H1 (cell line): Measurements from ENCODE around the gene CXCL1. TPM values are rescaled to one million over a fixed set of nuclear protein-coding genes. Genes with fewer than 3 reads are reported as not detected.

ENCODE experiments used
- CTCF ChIA-PET: fragments of 300-600 bp; sonication (Branson Sonifier 250); formaldehyde crosslinking; loops from one replicate; lab custom pipeline; 2021; ENCODE audit not compliant: partially characterized antibody; lab: Charles Lee
- POLR2A ChIA-PET: fragments of 300-600 bp; sonication (Branson Sonifier 250); formaldehyde crosslinking; loops from one replicate; lab custom pipeline; 2021; ENCODE audit warnings: inconsistent platforms; ENCODE audit not compliant: partially characterized antibody; lab: Charles Lee
- DNase-seq, 2 experiments: peaks; one replicate each; pipeline versions ENCODE4 v3.0.0 to v3.0.0-alpha.2; 2010 to 2022; ENCODE audit warnings: low spot score in 2 of 2, low read depth in 1 of 2, mixed read lengths in 1 of 2
- FAIRE-seq: peaks from 2 replicates; lab custom pipeline; 2011; peaks lifted over from hg19 to GRCh38; lab: Jason Lieb, UNC
- H2AFZ ChIP-seq: 2 replicates; pipeline ENCODE4 v1.8.1; 2012; ENCODE audit warnings: low read length, inconsistent platforms
- H2AK5ac ChIP-seq: 2 replicates; pipeline ENCODE4 v1.6.1; 2013; ENCODE audit warnings: low read depth, low read length
- H2BK120ac ChIP-seq: replicated peaks from 2 replicates; pipeline ENCODE3; 2013; ENCODE audit warnings: low read depth, low read length, inconsistent platforms
- H2BK12ac ChIP-seq: 2 replicates; pipeline ENCODE4 v1.6.1; 2013; ENCODE audit warnings: low read depth, low read length
- H2BK15ac ChIP-seq: 2 replicates; pipeline ENCODE4 v1.6.1; 2013; ENCODE audit warnings: low read length
- H2BK20ac ChIP-seq: 2 replicates; pipeline ENCODE4 v1.6.1; 2013; ENCODE audit warnings: low read length
- H2BK5ac ChIP-seq: 2 replicates; pipeline ENCODE4 v1.6.1; 2013; ENCODE audit warnings: low read depth, low read length
- H3K14ac ChIP-seq: 2 replicates; pipeline ENCODE4 v1.6.1; 2013; ENCODE audit warnings: inconsistent platforms; ENCODE audit not compliant: insufficient read length
- H3K18ac ChIP-seq: 2 replicates; pipeline ENCODE4 v1.6.1; 2013; ENCODE audit warnings: low read length; ENCODE audit errors: extremely low read depth
- H3K23ac ChIP-seq: 2 replicates; pipeline ENCODE4 v1.6.1; 2013; ENCODE audit warnings: inconsistent platforms; ENCODE audit not compliant: insufficient read length
- H3K23me2 ChIP-seq: 2 replicates; pipeline ENCODE4 v1.6.1; 2013; ENCODE audit warnings: low read depth, low read length
- H3K27ac ChIP-seq: 2 replicates; pipeline ENCODE4 v1.6.1; 2011; ENCODE audit warnings: low read depth, low read length, inconsistent platforms
- H3K27me3 ChIP-seq, 4 experiments: replicated peaks in 1 of 4; 1 replicate in 1 of 4; 2 replicates in 3 of 4; pipeline versions ENCODE4 v1.6.1 to v1.8.1; 2011 to 2013; ENCODE audit warnings: low read length in 3 of 4, mild to moderate bottlenecking in 3 of 4, inconsistent platforms in 2 of 4, mixed read lengths in 2 of 4, moderate library complexity in 1 of 4; ENCODE audit not compliant: control insufficient read depth in 3 of 4, insufficient read depth in 3 of 4; ENCODE audit errors: extremely low read depth in 1 of 4
- H3K36me3 ChIP-seq, 4 experiments: 2 replicates each; pipeline versions ENCODE4 v1.6.1 to v1.8.1; 2011 to 2013; ENCODE audit warnings: mild to moderate bottlenecking in 4 of 4, low read length in 3 of 4, moderate library complexity in 2 of 4, control low read depth in 1 of 4, inconsistent platforms in 1 of 4; ENCODE audit not compliant: insufficient read depth in 4 of 4, control insufficient read depth in 2 of 4
- H3K4ac ChIP-seq: replicated peaks from 2 replicates; pipeline ENCODE3; 2013; ENCODE audit warnings: low read length, low read depth, mixed read lengths, inconsistent platforms; ENCODE audit not compliant: insufficient read length
- H3K4me1 ChIP-seq, 4 experiments: replicated peaks in 1 of 4; 1 replicate in 1 of 4; 2 replicates in 3 of 4; pipeline versions ENCODE4 v1.6.1 to v1.8.1; 2011 to 2013; ENCODE audit warnings: low read length in 3 of 4, inconsistent platforms in 2 of 4, mixed read lengths in 1 of 4; ENCODE audit not compliant: insufficient read depth in 4 of 4, control insufficient read depth in 3 of 4
- H3K4me2 ChIP-seq, 2 experiments: 2 replicates each; pipeline versions ENCODE4 v1.6.1 to v1.8.1; 2011 to 2013; ENCODE audit warnings: low read depth in 2 of 2, low read length in 2 of 2, control low read depth in 1 of 2, inconsistent platforms in 1 of 2, mild to moderate bottlenecking in 1 of 2; ENCODE audit not compliant: insufficient read depth in 1 of 2
- H3K4me3 ChIP-seq, 4 experiments: fragments of 200-600, 300-600 bp in 1 of 4; sonication (generic), shearing (Covaris generic), sonication (Bioruptor Twin) in 1 of 4; 2 replicates each; pipeline versions ENCODE4 v1.5.1 to v1.8.1; 2011 to 2016; ENCODE audit warnings: low read length in 4 of 4, low read depth in 3 of 4, control low read depth in 2 of 4, inconsistent platforms in 2 of 4, mild to moderate bottlenecking in 2 of 4, mixed read lengths in 1 of 4, moderate library complexity in 1 of 4; ENCODE audit not compliant: insufficient read depth in 2 of 4; ENCODE audit errors: extremely low read depth in 1 of 4
- H3K56ac ChIP-seq: replicated peaks from 2 replicates; pipeline ENCODE3; 2013; ENCODE audit warnings: low read depth, mild to moderate bottlenecking, mixed read lengths, low read length, inconsistent platforms; ENCODE audit not compliant: insufficient read length
- H3K79me1 ChIP-seq: 2 replicates; pipeline ENCODE4 v1.6.1; 2013; ENCODE audit warnings: low read depth, low read length, control low read depth
- H3K79me2 ChIP-seq, 2 experiments: 2 replicates each; pipeline versions ENCODE4 v1.6.1 to v1.8.1; 2012 to 2013; ENCODE audit warnings: low read length in 2 of 2, mild to moderate bottlenecking in 2 of 2, inconsistent platforms in 1 of 2; ENCODE audit not compliant: insufficient read depth in 2 of 2, control insufficient read depth in 1 of 2
- H3K9ac ChIP-seq, 4 experiments: replicated peaks in 1 of 4; 1 replicate in 1 of 4; 2 replicates in 3 of 4; pipeline versions ENCODE4 v1.6.1 to v1.8.1; 2011 to 2013; ENCODE audit warnings: low read depth in 3 of 4, low read length in 3 of 4, control low read depth in 2 of 4, mild to moderate bottlenecking in 2 of 4, moderate library complexity in 2 of 4, inconsistent platforms in 1 of 4; ENCODE audit errors: extremely low read depth in 1 of 4
- H3K9me3 ChIP-seq, 2 experiments: 2 replicates each; pipeline versions ENCODE4 v1.6.1 to v1.8.1; 2012 to 2013; ENCODE audit warnings: mild to moderate bottlenecking in 2 of 2, moderate library complexity in 2 of 2, control low read depth in 1 of 2, inconsistent platforms in 1 of 2, low read depth in 1 of 2, low read length in 1 of 2, mixed read lengths in 1 of 2; ENCODE audit not compliant: insufficient read depth in 2 of 2
- H4K20me1 ChIP-seq, 2 experiments: replicated peaks in 1 of 2; 2 replicates each; pipeline versions ENCODE3 to v1.8.1; 2011 to 2013; ENCODE audit warnings: inconsistent platforms in 2 of 2, low read length in 2 of 2, mild to moderate bottlenecking in 1 of 2; ENCODE audit not compliant: insufficient read depth in 2 of 2, control insufficient read depth in 1 of 2
- H4K5ac ChIP-seq: 2 replicates; pipeline ENCODE4 v1.6.1; 2013; ENCODE audit warnings: low read length, low read depth, mixed read lengths, inconsistent platforms; ENCODE audit not compliant: insufficient read length
- H4K8ac ChIP-seq: 2 replicates; pipeline ENCODE4 v1.8.0; 2013; ENCODE audit warnings: mild to moderate bottlenecking, moderate library complexity, low read length, inconsistent platforms; ENCODE audit not compliant: insufficient read depth; ENCODE audit errors: extremely low read depth
- H4K91ac ChIP-seq: replicated peaks from 2 replicates; pipeline ENCODE3; 2013; ENCODE audit warnings: low read length, mixed read lengths, inconsistent platforms; ENCODE audit not compliant: insufficient read length
- CHD2 ChIP-seq: IDR thresholded peaks from 2 replicates; pipeline ENCODE4 v1.6.1; 2012; ENCODE audit warnings: low read length, improper control_type of control experiment
- HDAC6 ChIP-seq: IDR thresholded peaks from one replicate; pipeline ENCODE4 v1.7.1; 2012; ENCODE audit warnings: low read depth, mild to moderate bottlenecking, inconsistent platforms, low read length, moderate library complexity
- PHF8 ChIP-seq: fragments of 200-600 bp; sonication (generic); conservative IDR thresholded peaks from 2 replicates; pipeline ENCODE4 v1.7.1; 2012; ENCODE audit warnings: low read depth, mild to moderate bottlenecking, inconsistent platforms, low read length, moderate library complexity
- RXRA ChIP-seq: IDR thresholded peaks from 2 replicates; pipeline ENCODE4 v1.6.1; 2011; ENCODE audit warnings: low read depth, mild to moderate bottlenecking, low read length, moderate library complexity; ENCODE audit not compliant: insufficient read depth
- polyA plus RNA-seq, 7 experiments: library from polyadenylated mRNA; depleted of rRNA in 3 of 7; stranded (reverse) in 5 of 7; unstranded in 2 of 7; fragments of >200 nt in 5 of 7; fragments of 200-250 nt in 2 of 7; gene quantifications; 1 replicate in 5 of 7; 2 replicates in 1 of 7; 4 replicates in 1 of 7; pipeline versions ENCODE4 v1.2.1 to v1.2.3, GENCODE V29; 2011 to 2013; ENCODE audit warnings: missing spikeins in 2 of 7, mixed read lengths in 2 of 7
- total RNA-seq: library from RNA; stranded (reverse); fragmentation: NEBNext Ultra II Directional; extraction: Animal tissue kit (Norgen Biotek cat#: 25700); gene quantifications from 2 replicates; pipeline ENCODE4 v1.2.1, GENCODE V29; 2021

The CXCL1 gene
- total and polyA plus RNA-seq, 2 of the 8 experiments (the other 6 are each of a cell fraction or from before 2014, with no cell fraction given) = 0.77 to 0.80 TPM

DNA sequence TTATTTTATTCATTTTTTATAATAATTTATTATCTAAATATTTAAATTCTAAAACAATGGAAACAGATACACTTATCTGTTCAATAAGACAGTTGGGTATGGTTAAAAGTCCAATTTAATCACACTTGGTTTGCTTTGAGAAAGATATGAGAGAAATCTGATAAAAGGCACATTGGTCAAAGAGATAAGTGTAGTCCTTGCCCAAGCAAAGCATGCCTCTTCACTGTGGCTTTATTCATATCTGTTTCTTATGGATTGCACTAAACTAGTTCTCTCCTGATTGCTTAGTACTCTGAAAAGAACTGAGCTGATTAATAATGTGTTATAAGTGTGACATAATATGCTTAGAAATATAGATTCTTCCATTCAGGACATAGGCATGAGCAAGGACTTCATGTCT lies 39.8 kb downstream of the CXCL1 start:
- no peak overlapping the region for H2BK20ac ChIP-seq
- H2AFZ ChIP-seq = no peak overlapping the region
- no peak overlapping the region for H3K56ac ChIP-seq
- ChIA-PET POLR2A (no interaction called here), CTCF (interaction anchor here (1.6 to 1.9 kb wide), 2 partner anchors 15 to 179 kb away, joined by 3 to 5 read pairs; no protein-coding TSS in a partner anchor)
- no peak overlapping the region for H2BK12ac ChIP-seq
- H3K4me2 ChIP-seq = no peak overlapping the region
- H3K18ac ChIP-seq = no peak overlapping the region
- DNase-seq = no peak
- H3K23ac ChIP-seq = no peak overlapping the region
- no peak for FAIRE-seq
- no peak overlapping the region for H3K9ac ChIP-seq
- no peaks in the 10 kb centered on the region for H3K27me3 ChIP-seq
- no peaks in the 10 kb centered on the region for H3K23me2 ChIP-seq
- no peak overlapping the region for H3K4ac ChIP-seq
- H3K4me3 ChIP-seq = no peak overlapping the region
- no peaks in the 10 kb centered on the region for H3K79me1 ChIP-seq
- H3K79me2 ChIP-seq = no peaks in the 10 kb centered on the region
- H2BK15ac ChIP-seq = no peak overlapping the region
- no peak overlapping the region for H2BK5ac ChIP-seq
- H3K36me3 ChIP-seq = no peaks in the 10 kb centered on the region
- TF ChIP-seq HDAC6 (no peak), RXRA (no peak), PHF8 (no peak), CHD2 (no peak)
- H2BK120ac ChIP-seq = no peak overlapping the region
- no peak overlapping the region for H3K14ac ChIP-seq
- no peak overlapping the region for H4K91ac ChIP-seq
- H2AK5ac ChIP-seq = no peak overlapping the region
- H3K4me1 ChIP-seq = no peaks in the 10 kb centered on the region
- H4K20me1 ChIP-seq = no peaks in the 10 kb centered on the region
- no peak overlapping the region for H4K5ac ChIP-seq
- H3K27ac ChIP-seq = no peak overlapping the region
- H3K9me3 ChIP-seq = no peaks in the 10 kb centered on the region
- no peak overlapping the region for H4K8ac ChIP-seq
